Endothelial cell of umbilical vein (primary cell): ENCODE results near the gene APCDD1. TPM values are rescaled to one million over a fixed set of nuclear protein-coding genes. Genes with fewer than 3 reads are reported as not detected.

Source experiments
- BruUV-seq: library from RNA; stranded (reverse); fragments of 400-500 nt; replicated peaks from 2 replicates; lab custom pipeline; 2021; lab: Mats Ljungman, UMichigan
- CTCF ChIA-PET: fragments of 300-600, 350-600 bp; sonication (Branson Sonifier 250); formaldehyde crosslinking; loops from one replicate; lab custom pipeline; 2021; ENCODE audit warnings: antibody characterized with exemption, inconsistent platforms; lab: Charles Lee
- POLR2A ChIA-PET: fragments of 300-600, 350-600 bp; sonication (Branson Sonifier 250); formaldehyde crosslinking; loops from one replicate; lab custom pipeline; 2021; ENCODE audit warnings: antibody characterized with exemption, inconsistent platforms; lab: Charles Lee
- DNase-seq: peaks from one replicate; pipeline ENCODE4 v3.0.0-alpha.2; 2011; ENCODE audit warnings: low read depth, low spot score
- FAIRE-seq: peaks from 2 replicates; lab custom pipeline; 2011; peaks lifted over from hg19 to GRCh38; lab: Jason Lieb, UNC
- H2AFZ ChIP-seq: 2 replicates; pipeline ENCODE4 v1.6.0; 2012; ENCODE audit warnings: low read depth, low read length, control low read depth, inconsistent platforms
- H3K27ac ChIP-seq: 2 replicates; pipeline ENCODE4 v1.5.1; 2011; ENCODE audit warnings: low read depth, mild to moderate bottlenecking, control low read depth, low read length, moderate library complexity; ENCODE audit not compliant: insufficient read depth
- H3K27me3 ChIP-seq, 2 experiments: 2 replicates each; pipeline versions ENCODE4 v1.6.0 to v1.6.1; 2011; ENCODE audit warnings: low read length in 2 of 2, mixed read lengths in 1 of 2; ENCODE audit not compliant: control insufficient read depth in 2 of 2, insufficient read depth in 2 of 2
- H3K36me3 ChIP-seq, 2 experiments: 2 replicates in 1 of 2; 3 replicates in 1 of 2; pipeline ENCODE4 v1.5.1; 2011; ENCODE audit warnings: low read length in 2 of 2, mild to moderate bottlenecking in 1 of 2, moderate library complexity in 1 of 2; ENCODE audit not compliant: control insufficient read depth in 2 of 2, insufficient read depth in 2 of 2; ENCODE audit errors: extremely low read depth in 1 of 2
- H3K4me1 ChIP-seq: 3 replicates; pipeline ENCODE4 v1.5.1; 2011; ENCODE audit warnings: mild to moderate bottlenecking, low read length; ENCODE audit not compliant: control insufficient read depth, insufficient read depth; ENCODE audit errors: extremely low read depth
- H3K4me2 ChIP-seq: 2 replicates; pipeline ENCODE4 v1.6.1; 2011; ENCODE audit warnings: low read length, control low read depth, mixed read lengths; ENCODE audit not compliant: insufficient read depth
- H3K4me3 ChIP-seq, 3 experiments: fragments of 200-600 bp in 1 of 3; sonication (generic), shearing (Covaris generic) in 1 of 3; replicated peaks in 1 of 3; 2 replicates each; pipeline ENCODE4 v1.5.1; 2011 to 2016; ENCODE audit warnings: control low read depth in 3 of 3, low read length in 3 of 3, mild to moderate bottlenecking in 2 of 3, inconsistent platforms in 1 of 3, low read depth in 1 of 3, moderate library complexity in 1 of 3; ENCODE audit not compliant: insufficient read depth in 1 of 3
- H3K79me2 ChIP-seq: 2 replicates; pipeline ENCODE4 v1.6.0; 2012; ENCODE audit warnings: low read length, inconsistent platforms; ENCODE audit not compliant: control insufficient read depth, insufficient read depth
- H3K9ac ChIP-seq: replicated peaks from 2 replicates; pipeline ENCODE3; 2011; ENCODE audit warnings: low read length, control low read depth; ENCODE audit not compliant: insufficient read depth; ENCODE audit errors: extremely low read depth
- H3K9me1 ChIP-seq: replicated peaks from 3 replicates; pipeline ENCODE4 v1.6.0; 2011; ENCODE audit warnings: mild to moderate bottlenecking, low read length; ENCODE audit not compliant: control insufficient read depth, insufficient read depth; ENCODE audit errors: extremely low read depth
- H3K9me3 ChIP-seq: replicated peaks from 2 replicates; pipeline ENCODE4 v1.5.1; 2012; ENCODE audit warnings: low read length, inconsistent platforms; ENCODE audit not compliant: control insufficient read depth, insufficient read depth
- H4K20me1 ChIP-seq: replicated peaks from 2 replicates; pipeline ENCODE3; 2011; ENCODE audit warnings: mild to moderate bottlenecking, low read length; ENCODE audit not compliant: control insufficient read depth, insufficient read depth; ENCODE audit errors: extremely low read depth
- EZH2 ChIP-seq: IDR thresholded peaks from 2 replicates; pipeline ENCODE4 v1.6.1; 2012; ENCODE audit warnings: borderline replicate concordance, low read depth, mild to moderate bottlenecking, moderate library complexity, low read length, inconsistent platforms; ENCODE audit not compliant: severe bottlenecking
- FOS ChIP-seq: IDR thresholded peaks from 2 replicates; pipeline ENCODE4 v1.6.1; 2011; ENCODE audit warnings: mild to moderate bottlenecking, low read length, moderate library complexity, borderline replicate concordance; ENCODE audit not compliant: insufficient read depth
- GATA2 ChIP-seq: IDR thresholded peaks from 2 replicates; pipeline ENCODE4 v1.7.0; 2011; ENCODE audit warnings: low read depth, mild to moderate bottlenecking, moderate library complexity, mixed read lengths, low read length; ENCODE audit not compliant: insufficient read length, insufficient read depth
- JUN ChIP-seq: IDR thresholded peaks from 2 replicates; pipeline ENCODE4 v1.6.1; 2011; ENCODE audit warnings: borderline replicate concordance, low read depth; ENCODE audit not compliant: insufficient read length, insufficient read depth
- MAX ChIP-seq: IDR thresholded peaks from 2 replicates; pipeline ENCODE4 v1.6.1; 2011; ENCODE audit not compliant: insufficient read depth, insufficient read length
- MYC ChIP-seq: IDR thresholded peaks from one replicate; pipeline ENCODE4 v1.6.1; 2011; ENCODE audit warnings: mild to moderate bottlenecking, low read depth, low read length
- POLR2A ChIP-seq: IDR thresholded peaks from 2 replicates; pipeline ENCODE4 v1.6.1; 2012; ENCODE audit warnings: low read depth, mild to moderate bottlenecking, control low read depth, low read length
- POLR2AphosphoS5 ChIP-seq: IDR thresholded peaks from 2 replicates; pipeline ENCODE4 v1.6.1; 2012; ENCODE audit warnings: low read depth, mild to moderate bottlenecking, control low read depth, low read length, moderate library complexity; ENCODE audit not compliant: insufficient read depth
- dilution Hi-C: fragments of 300-500 bp; cut with MboI; formaldehyde crosslinking; loops from one replicate; pipeline ENCODE4 v1.15.0; 2019; ENCODE audit warnings: low sequenced_read_pairs; ENCODE audit not compliant: extremely low pct_ligation_motif_present
- intact Hi-C: fragments of 100-400 bp; cut with micrococcal nuclease; formaldehyde crosslinking; loops from one replicate; pipeline ENCODE4 v1.10.0; 2022
- polyA plus RNA-seq, 4 experiments: library from polyadenylated mRNA; depleted of rRNA in 3 of 4; stranded (reverse) in 3 of 4; unstranded in 1 of 4; fragments of >200 nt; gene quantifications; 2 replicates each; pipeline versions ENCODE4 v1.2.1 to v1.2.3, GENCODE V29; 2011 to 2012; ENCODE audit warnings: missing spikeins in 1 of 4
- total RNA-seq: library from RNA; stranded (reverse); gene quantifications from 2 replicates; pipeline ENCODE4 v1.2.3, GENCODE V29; 2021
- TF ChIP-seq, protein P1 (sequence below), 2 donors: IDR thresholded peaks; 1 replicate in 1 of 2; 2 replicates in 1 of 2; pipeline ENCODE4 v1.5.1; 2011; ENCODE audit warnings: low read length in 2 of 2, mild to moderate bottlenecking in 2 of 2, moderate library complexity in 2 of 2, control low read depth in 1 of 2, inconsistent platforms in 1 of 2, low read depth in 1 of 2; ENCODE audit not compliant: insufficient read depth in 1 of 2; ENCODE audit errors: extremely low read depth in 1 of 2

The APCDD1 gene
- total and polyA plus RNA-seq, 2 donors (not counting 3 experiments of a cell fraction or from before 2014, with no cell fraction given): 0.95 to 1.4 TPM

DNA sequence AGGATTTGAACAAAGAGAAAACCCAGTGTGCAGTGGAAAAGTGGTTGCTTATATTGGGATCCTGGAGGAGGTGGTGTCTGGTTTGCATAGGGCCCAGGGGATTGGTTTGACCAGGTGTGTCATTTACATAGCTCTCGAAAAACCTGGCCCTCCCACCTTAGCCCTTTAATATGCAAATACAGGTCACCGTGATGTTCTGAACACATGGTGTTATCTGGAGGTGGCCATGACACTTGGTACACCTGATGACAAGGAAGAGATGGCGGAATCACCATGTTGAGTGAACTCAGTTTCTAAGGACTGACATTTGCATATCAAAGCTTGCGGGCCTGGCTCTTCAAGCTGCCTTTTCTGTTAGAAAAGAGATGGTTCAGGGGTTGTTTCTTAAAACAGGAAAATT lies 69.1 kb downstream of the APCDD1 start:
- no peak overlapping the region for H3K27ac ChIP-seq
- H3K9ac ChIP-seq: no peak overlapping the region
- no peak overlapping the region for H3K4me3 ChIP-seq
- H3K9me1 ChIP-seq: no peaks in the 10 kb centered on the region
- no TSS peak for BruUV-seq
- intact Hi-C loops (loop anchor here (10.0 kb wide), 2 partner anchors 249 to 909 kb away; partner anchors contain the start of gene PPP4R1), dilution Hi-C loops (loop anchor here (25.0 kb wide), 1 partner anchor 536 kb away; no protein-coding TSS in a partner anchor)
- TF ChIP-seq, protein P1, sequence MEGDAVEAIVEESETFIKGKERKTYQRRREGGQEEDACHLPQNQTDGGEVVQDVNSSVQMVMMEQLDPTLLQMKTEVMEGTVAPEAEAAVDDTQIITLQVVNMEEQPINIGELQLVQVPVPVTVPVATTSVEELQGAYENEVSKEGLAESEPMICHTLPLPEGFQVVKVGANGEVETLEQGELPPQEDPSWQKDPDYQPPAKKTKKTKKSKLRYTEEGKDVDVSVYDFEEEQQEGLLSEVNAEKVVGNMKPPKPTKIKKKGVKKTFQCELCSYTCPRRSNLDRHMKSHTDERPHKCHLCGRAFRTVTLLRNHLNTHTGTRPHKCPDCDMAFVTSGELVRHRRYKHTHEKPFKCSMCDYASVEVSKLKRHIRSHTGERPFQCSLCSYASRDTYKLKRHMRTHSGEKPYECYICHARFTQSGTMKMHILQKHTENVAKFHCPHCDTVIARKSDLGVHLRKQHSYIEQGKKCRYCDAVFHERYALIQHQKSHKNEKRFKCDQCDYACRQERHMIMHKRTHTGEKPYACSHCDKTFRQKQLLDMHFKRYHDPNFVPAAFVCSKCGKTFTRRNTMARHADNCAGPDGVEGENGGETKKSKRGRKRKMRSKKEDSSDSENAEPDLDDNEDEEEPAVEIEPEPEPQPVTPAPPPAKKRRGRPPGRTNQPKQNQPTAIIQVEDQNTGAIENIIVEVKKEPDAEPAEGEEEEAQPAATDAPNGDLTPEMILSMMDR (IDR thresholded peaks at IDR 0.05; ENCODE audit: extremely low read depth in 1 of 2, insufficient read depth in 1 of 2, low read depth in 1 of 2, low read length in 2 of 2): no peak
- TF ChIP-seq POLR2AphosphoS5 (no peak), MYC (no peak), GATA2 (no peak), MAX (no peak), FOS (no peak), JUN (no peak), POLR2A (no peak), EZH2 (no peak)
- H3K27me3 ChIP-seq: peaks cover 11 to 24% of the 10 kb centered on the region in 2 experiments
- H4K20me1 ChIP-seq: no peaks in the 10 kb centered on the region
- no peaks in the 10 kb centered on the region for H3K9me3 ChIP-seq
- FAIRE-seq (no peak), DNase-seq (no peak)
- no peak overlapping the region for H3K4me2 ChIP-seq
- no peaks in the 10 kb centered on the region for H3K36me3 ChIP-seq
- ChIA-PET POLR2A (no interaction called here), CTCF (interaction anchor here (2.3 kb wide), 1 partner anchor 491 kb away, joined by 9 read pairs; no protein-coding TSS in a partner anchor)
- peaks cover 7% of the 10 kb centered on the region for H3K4me1 ChIP-seq
- H2AFZ ChIP-seq: no peak overlapping the region
- H3K79me2 ChIP-seq: peaks cover 21% of the 10 kb centered on the region
